Astrocyte of the hippocampus (primary cell): ENCODE measurements around the gene SSTR1.
A peak's percentile ranks its signal among the peaks of the same experiment; 100 is the strongest.

Source experiments
- DNase-seq: peaks from one replicate; pipeline ENCODE4 v3.0.0; 2011; ENCODE audit warnings: low read depth, low spot score

Gene SSTR1

GRCh38 chr14:38233218-38233617 is 25.5 kb downstream of the SSTR1 start:
- DNase-seq: no peak

GRCh38 chr14:38238332-38238731 is 30.6 kb downstream of the SSTR1 start:
- DNase-seq: no peak

- no peak for DNase-seq
These were observed 31.2 kb downstream of the SSTR1 start for GRCh38 chr14:38238878-38239277.

GRCh38 chr14:38243696-38244240 is 36.1 kb downstream of the SSTR1 start:
- no peak for DNase-seq

- no peak for DNase-seq
These were observed 40.8 kb downstream of the SSTR1 start for GRCh38 chr14:38248321-38249028.

- DNase-seq: no peak
These were observed 42.6 kb downstream of the SSTR1 start for GRCh38 chr14:38250331-38250730.

- no peak for DNase-seq
These were observed 44.5 kb downstream of the SSTR1 start for GRCh38 chr14:38252066-38252710.

- no peak for DNase-seq
These were observed 46.0 kb downstream of the SSTR1 start for GRCh38 chr14:38253676-38254075.

- no peak for DNase-seq
These were observed 47.1 kb downstream of the SSTR1 start for GRCh38 chr14:38254571-38255407.

- peak; percentile 32 for DNase-seq
These were observed 47.6 kb downstream of the SSTR1 start for GRCh38 chr14:38255408-38255672.

GRCh38 chr14:38255673-38256532 is 48.2 kb downstream of the SSTR1 start, which contains the start of gene CLEC14A:
TSS of gene CLEC14A (minus strand) at chr14:38256093. CDS start at chr14:38256022, 71 bp downstream.
- peak; percentile 22 for DNase-seq

- DNase-seq: no peak
These were observed 48.8 kb downstream of the SSTR1 start for GRCh38 chr14:38256533-38256840.

- DNase-seq: no peak
These were observed 49.8 kb downstream of the SSTR1 start for GRCh38 chr14:38257507-38257906.

GRCh38 chr14:38261620-38262019 is 53.9 kb downstream of the SSTR1 start:
- DNase-seq: no peak
